HCT116 (cell line): ENCODE measurements around the gene AHRR. TPM values are rescaled to one million over a fixed set of nuclear protein-coding genes. Genes with fewer than 3 reads are reported as not detected.

ENCODE experiments used
- ATAC-seq: fragments of 200-7000 bp; cut with Tn5 transposase; 2 replicates; pipeline ENCODE4 v1.9.1; 2020; ENCODE audit warnings: mild to moderate bottlenecking, moderate library complexity
- BruUV-seq: library from RNA; stranded (reverse); fragments of 400-500 nt; replicated peaks from 2 replicates; lab custom pipeline; 2021; lab: Mats Ljungman, UMichigan
- CTCF ChIA-PET: fragments of 300-600 bp; sonication (Branson Sonifier 250); formaldehyde crosslinking; loops from one replicate; lab custom pipeline; 2021; ENCODE audit warnings: antibody characterized with exemption; lab: Charles Lee
- POLR2A ChIA-PET: fragments of 300-600, 350-600 bp; sonication (Branson Sonifier 250); formaldehyde crosslinking; loops from one replicate; lab custom pipeline; 2021; ENCODE audit warnings: antibody characterized with exemption; lab: Charles Lee
- RAD21 ChIA-PET, 2 experiments: fragments of 300-600 bp; sonication (Branson Sonifier 250); formaldehyde crosslinking; loops; one replicate each; lab custom pipeline; 2023; ENCODE audit warnings: low total read pairs in 2 of 2; ENCODE audit not compliant: uncharacterized antibody in 2 of 2, unreplicated experiment in 2 of 2, low non-redundant PET in 1 of 2; lab: Charles Lee
- DNase-seq: peaks from one replicate; pipeline ENCODE4 v3.0.0-alpha.2; 2010; ENCODE audit warnings: low read depth, low spot score
- H2AFZ ChIP-seq: fragments of 200-600 bp; shearing (Covaris generic), sonication (generic); 2 replicates; pipeline ENCODE4 v1.6.1; 2017; ENCODE audit warnings: low read depth, mixed run types, mixed read lengths, antibody characterized with exemption, low read length; ENCODE audit not compliant: poor library complexity, severe bottlenecking
- H3K27ac ChIP-seq: 2 replicates; pipeline ENCODE4 v1.5.1; 2012; ENCODE audit warnings: low read depth, low read length
- H3K27me3 ChIP-seq: fragments of 200-600 bp; sonication (generic); 2 replicates; pipeline ENCODE4 v1.6.1; 2016; ENCODE audit warnings: mixed run types, low read length, mixed read lengths; ENCODE audit not compliant: insufficient read depth
- H3K36me3 ChIP-seq, 2 experiments: fragments of 200-500 bp in 1 of 2; fragments of 200-600 bp in 1 of 2; sonication (Bioruptor generic) in 1 of 2; sonication (generic) in 1 of 2; 2 replicates each; pipeline versions ENCODE4 v1.5.1 to v1.6.1; 2014 to 2016; ENCODE audit warnings: low read length in 2 of 2, inconsistent platforms in 1 of 2, mixed read lengths in 1 of 2, mixed run types in 1 of 2; ENCODE audit not compliant: insufficient read depth in 2 of 2, control insufficient read depth in 1 of 2
- H3K4me1 ChIP-seq, 2 experiments: fragments of 200-600 bp in 1 of 2; sonication (generic) in 1 of 2; 2 replicates each; pipeline versions ENCODE4 v1.5.1 to v1.6.1; 2012 to 2017; ENCODE audit warnings: low read length in 2 of 2, inconsistent platforms in 1 of 2, mild to moderate bottlenecking in 1 of 2, mixed read lengths in 1 of 2, mixed run types in 1 of 2, moderate library complexity in 1 of 2; ENCODE audit not compliant: insufficient read depth in 2 of 2, control insufficient read depth in 1 of 2
- H3K4me2 ChIP-seq: fragments of 200-600 bp; sonication (generic); 2 replicates; pipeline ENCODE4 v1.6.1; 2017; ENCODE audit warnings: mixed run types, low read length, mixed read lengths
- H3K4me3 ChIP-seq, 2 experiments: fragments of 200-600 bp in 1 of 2; sonication (generic) in 1 of 2; replicated peaks in 1 of 2; 2 replicates each; pipeline ENCODE4 v1.5.1; 2011 to 2016; ENCODE audit warnings: low read length in 2 of 2, control low read depth in 1 of 2, low read depth in 1 of 2, mild to moderate bottlenecking in 1 of 2, mixed read lengths in 1 of 2, mixed run types in 1 of 2
- H3K79me2 ChIP-seq: fragments of 200-600 bp; sonication (generic); 2 replicates; pipeline ENCODE4 v1.6.1; 2017; ENCODE audit warnings: mild to moderate bottlenecking, mixed run types, low read length, moderate library complexity, mixed read lengths; ENCODE audit not compliant: insufficient read depth
- H3K9ac ChIP-seq: fragments of 200-600 bp; sonication (generic); 2 replicates; pipeline ENCODE4 v1.6.1; 2016; ENCODE audit warnings: low read length, mixed read lengths
- H3K9me2 ChIP-seq: fragments of 200-600 bp; sonication (generic), shearing (Covaris generic); 2 replicates; pipeline ENCODE4 v1.6.1; 2017; ENCODE audit warnings: mixed run types, mild to moderate bottlenecking, moderate library complexity; ENCODE audit not compliant: insufficient read depth
- H3K9me3 ChIP-seq, 2 experiments: fragments of 200-500 bp in 1 of 2; fragments of 200-600 bp in 1 of 2; sonication (Bioruptor generic) in 1 of 2; sonication (generic) in 1 of 2; 2 replicates each; pipeline ENCODE4 v1.6.1; 2014 to 2017; ENCODE audit warnings: low read length in 2 of 2, mixed read lengths in 2 of 2, inconsistent platforms in 1 of 2, low read depth in 1 of 2, mild to moderate bottlenecking in 1 of 2, mixed run types in 1 of 2, moderate library complexity in 1 of 2; ENCODE audit not compliant: control insufficient read depth in 1 of 2, insufficient read depth in 1 of 2
- H4K20me1 ChIP-seq: fragments of 200-600 bp; sonication (generic), shearing (Covaris generic); 2 replicates; pipeline ENCODE4 v1.6.1; 2017; ENCODE audit warnings: mixed run types, mild to moderate bottlenecking, moderate library complexity; ENCODE audit not compliant: insufficient read depth
- CBX3 ChIP-seq: IDR thresholded peaks from 2 replicates; pipeline ENCODE4 v1.6.1; 2012; ENCODE audit warnings: low read depth
- CEBPB ChIP-seq: IDR thresholded peaks from 2 replicates; pipeline ENCODE4 v1.6.1; 2012; ENCODE audit warnings: low read depth
- CTCF ChIP-seq, 3 experiments: fragments of 200-600 bp in 1 of 3; sonication (generic) in 1 of 3; IDR thresholded peaks in 2 of 3; conservative IDR thresholded peaks in 1 of 3; 2 replicates each; pipeline ENCODE4 v1.5.1; 2012 to 2017; ENCODE audit warnings: low read depth in 2 of 3, low read length in 2 of 3, antibody characterized with exemption in 1 of 3, borderline replicate concordance in 1 of 3, control low read depth in 1 of 3, mild to moderate bottlenecking in 1 of 3, mixed read lengths in 1 of 3, mixed run types in 1 of 3, moderate library complexity in 1 of 3; ENCODE audit not compliant: insufficient read depth in 1 of 3
- EGR1 ChIP-seq: IDR thresholded peaks from 2 replicates; pipeline ENCODE4 v1.6.1; 2012; ENCODE audit warnings: low read depth
- ELF1 ChIP-seq: IDR thresholded peaks from 2 replicates; pipeline ENCODE4 v1.6.1; 2012; ENCODE audit warnings: low read depth, borderline replicate concordance
- EZH2 ChIP-seq: fragments of 200-600 bp; sonication (generic); IDR thresholded peaks from 2 replicates; pipeline ENCODE4 v1.6.1; 2017; ENCODE audit warnings: antibody characterized with exemption, mixed run types
- EZH2phosphoT487 ChIP-seq: fragments of 200-600 bp; IDR thresholded peaks from 2 replicates; pipeline ENCODE4 v1.6.1; 2018; ENCODE audit warnings: antibody characterized with exemption, borderline replicate concordance
- FOSL1 ChIP-seq: IDR thresholded peaks from 2 replicates; pipeline ENCODE4 v1.6.1; 2012; ENCODE audit warnings: low read depth
- JUND ChIP-seq: IDR thresholded peaks from 2 replicates; pipeline ENCODE4 v1.6.1; 2012
- POLR2A ChIP-seq: IDR thresholded peaks from 2 replicates; pipeline ENCODE4 v1.7.0; 2011; ENCODE audit warnings: borderline replicate concordance; ENCODE audit not compliant: insufficient read depth, insufficient read length; ENCODE audit errors: extremely low read depth
- POLR2AphosphoS5 ChIP-seq: IDR thresholded peaks from 2 replicates; pipeline ENCODE4 v1.6.1; 2011; ENCODE audit warnings: mild to moderate bottlenecking, low read depth, low read length, moderate library complexity
- SIN3A ChIP-seq: IDR thresholded peaks from 2 replicates; pipeline ENCODE4 v1.6.1; 2012; ENCODE audit warnings: low read depth
- TCF7L2 ChIP-seq: IDR thresholded peaks from 2 replicates; pipeline ENCODE4 v1.7.0; 2011; ENCODE audit warnings: borderline replicate concordance, inconsistent platforms; ENCODE audit not compliant: insufficient read depth, insufficient read length; ENCODE audit errors: extremely low read depth
- YY1 ChIP-seq: IDR thresholded peaks from 2 replicates; pipeline ENCODE4 v1.6.1; 2011; ENCODE audit warnings: low read length, low read depth, moderate library complexity, mild to moderate bottlenecking; ENCODE audit not compliant: insufficient replicate concordance; ENCODE audit errors: extremely low read depth
- ZNF274 ChIP-seq: fragments of 200-500 bp; sonication (Bioruptor generic); IDR thresholded peaks from 2 replicates; pipeline ENCODE4 v1.6.1; 2014; ENCODE audit warnings: mild to moderate bottlenecking, low read depth, low read length, inconsistent platforms
- intact Hi-C: fragments of 100-400 bp; cut with micrococcal nuclease; formaldehyde crosslinking; loops from 2 replicates; pipeline ENCODE4 v1.10.0; 2022
- total RNA-seq: library from RNA; stranded (reverse); gene quantifications from one replicate; pipeline ENCODE4 v1.2.1, GENCODE V29; 2021; ENCODE audit not compliant: unreplicated experiment
- TF ChIP-seq, protein P1 (sequence below): IDR thresholded peaks from 2 replicates; pipeline ENCODE4 v1.6.1; 2012
- TF ChIP-seq, protein P2 (sequence below): IDR thresholded peaks from 2 replicates; pipeline ENCODE4 v1.6.1; 2012; ENCODE audit warnings: low read depth

The AHRR gene
- total RNA-seq, 1 experiment from 2014 or later: 12.7 TPM

- TF ChIP-seq EGR1 (no peak), CEBPB (no peak), JUND (no peak), YY1 (no peak), TCF7L2 (no peak), POLR2AphosphoS5 (no peak), POLR2A (no peak), EZH2 (no peak), ZNF274 (no peak), ELF1 (no peak), CBX3 (no peak), FOSL1 (no peak)
- TF ChIP-seq, protein P1, sequence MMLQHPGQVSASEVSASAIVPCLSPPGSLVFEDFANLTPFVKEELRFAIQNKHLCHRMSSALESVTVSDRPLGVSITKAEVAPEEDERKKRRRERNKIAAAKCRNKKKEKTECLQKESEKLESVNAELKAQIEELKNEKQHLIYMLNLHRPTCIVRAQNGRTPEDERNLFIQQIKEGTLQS: no peak
These were observed 101.1 kb downstream of the AHRR start (continued) for GRCh38 chr5:422323-423232.

DNA sequence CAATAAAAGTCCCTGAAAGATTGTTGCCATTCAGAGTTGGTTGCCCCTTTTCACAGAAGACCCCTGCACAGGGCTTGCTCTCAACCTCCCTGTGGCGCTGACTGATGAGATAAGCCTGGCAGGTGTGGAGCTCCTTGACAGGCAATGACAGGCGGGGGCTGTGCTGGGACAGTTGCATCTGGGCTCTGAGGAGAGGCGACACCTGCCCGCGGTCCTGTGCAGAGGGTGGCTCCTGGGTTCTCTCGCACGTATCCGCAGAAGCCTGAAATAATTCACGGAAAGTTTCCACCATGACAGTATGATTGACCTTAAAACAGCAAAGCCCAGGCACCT is 101.7 kb downstream of the AHRR start:
- ChIA-PET RAD21 (no interaction called here), CTCF (no interaction called here), POLR2A (no interaction called here)
- no peaks in the 10 kb centered on the region for H4K20me1 ChIP-seq
- no peaks in the 10 kb centered on the region for H3K9me2 ChIP-seq
- no peak for ATAC-seq
- H3K4me3 ChIP-seq: no peak overlapping the region
- no peak for TF ChIP-seq SIN3A
- no peak for TF ChIP-seq CEBPB
- TF ChIP-seq, protein P2, sequence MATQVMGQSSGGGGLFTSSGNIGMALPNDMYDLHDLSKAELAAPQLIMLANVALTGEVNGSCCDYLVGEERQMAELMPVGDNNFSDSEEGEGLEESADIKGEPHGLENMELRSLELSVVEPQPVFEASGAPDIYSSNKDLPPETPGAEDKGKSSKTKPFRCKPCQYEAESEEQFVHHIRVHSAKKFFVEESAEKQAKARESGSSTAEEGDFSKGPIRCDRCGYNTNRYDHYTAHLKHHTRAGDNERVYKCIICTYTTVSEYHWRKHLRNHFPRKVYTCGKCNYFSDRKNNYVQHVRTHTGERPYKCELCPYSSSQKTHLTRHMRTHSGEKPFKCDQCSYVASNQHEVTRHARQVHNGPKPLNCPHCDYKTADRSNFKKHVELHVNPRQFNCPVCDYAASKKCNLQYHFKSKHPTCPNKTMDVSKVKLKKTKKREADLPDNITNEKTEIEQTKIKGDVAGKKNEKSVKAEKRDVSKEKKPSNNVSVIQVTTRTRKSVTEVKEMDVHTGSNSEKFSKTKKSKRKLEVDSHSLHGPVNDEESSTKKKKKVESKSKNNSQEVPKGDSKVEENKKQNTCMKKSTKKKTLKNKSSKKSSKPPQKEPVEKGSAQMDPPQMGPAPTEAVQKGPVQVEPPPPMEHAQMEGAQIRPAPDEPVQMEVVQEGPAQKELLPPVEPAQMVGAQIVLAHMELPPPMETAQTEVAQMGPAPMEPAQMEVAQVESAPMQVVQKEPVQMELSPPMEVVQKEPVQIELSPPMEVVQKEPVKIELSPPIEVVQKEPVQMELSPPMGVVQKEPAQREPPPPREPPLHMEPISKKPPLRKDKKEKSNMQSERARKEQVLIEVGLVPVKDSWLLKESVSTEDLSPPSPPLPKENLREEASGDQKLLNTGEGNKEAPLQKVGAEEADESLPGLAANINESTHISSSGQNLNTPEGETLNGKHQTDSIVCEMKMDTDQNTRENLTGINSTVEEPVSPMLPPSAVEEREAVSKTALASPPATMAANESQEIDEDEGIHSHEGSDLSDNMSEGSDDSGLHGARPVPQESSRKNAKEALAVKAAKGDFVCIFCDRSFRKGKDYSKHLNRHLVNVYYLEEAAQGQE: no peak
- TF ChIP-seq EZH2phosphoT487: no peak
- no peak for TF ChIP-seq TCF7L2
- no peak for TF ChIP-seq CTCF (IDR thresholded peaks at IDR 0.05 in 2 of 3, conservative IDR thresholded peaks at IDR 0.05 in 1 of 3; ENCODE audit: borderline replicate concordance in 1 of 3, insufficient read depth in 1 of 3, low read depth in 2 of 3, low read length in 2 of 3)
- TF ChIP-seq CBX3: no peak
- no peak for DNase-seq
- H3K36me3 ChIP-seq: no peaks in the 10 kb centered on the region
- H3K4me1 ChIP-seq: peaks cover 0 to 9% of the 10 kb centered on the region in 2 experiments; a peak in 3 of 4 replicates
- H3K79me2 ChIP-seq: no peaks in the 10 kb centered on the region
- H3K27ac ChIP-seq: no peak overlapping the region
- intact Hi-C loops: no loop called here
- no peaks in the 10 kb centered on the region for H3K9me3 ChIP-seq
- no peak overlapping the region for H2AFZ ChIP-seq
- no peak overlapping the region for H3K4me2 ChIP-seq
- BruUV-seq: no TSS peak
- H3K27me3 ChIP-seq: no peaks in the 10 kb centered on the region
- no peak overlapping the region for H3K9ac ChIP-seq
